Measurements from ENCODE around the gene MAPK12.
"Not testable (repeated sequence)": the region's sequence is repeated elsewhere in the genome, so short reads cannot be mapped to it uniquely, and the experiment has no call there.

The MAPK12 gene

DNA sequence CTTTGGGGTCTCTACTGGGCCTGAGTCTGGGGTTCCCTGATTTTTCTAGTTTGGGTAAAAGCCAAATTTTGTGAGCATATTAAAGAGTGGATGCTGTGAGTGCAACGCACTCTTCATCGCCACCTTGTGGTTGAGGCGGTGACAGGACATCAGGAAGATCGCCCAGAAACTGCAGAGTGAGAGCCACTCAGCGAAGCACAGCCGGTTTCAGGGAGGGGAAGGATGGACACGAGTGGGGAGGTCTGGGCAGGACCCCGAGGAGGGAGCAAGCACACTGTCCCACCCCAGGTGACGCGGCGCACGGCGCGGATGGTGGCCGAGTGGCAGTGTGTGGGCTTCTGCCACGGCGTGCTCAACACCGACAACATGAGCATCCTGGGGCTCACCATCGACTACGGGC is 51.6 kb downstream of the MAPK12 start:
- DNase-seq, result no peak

DNA sequence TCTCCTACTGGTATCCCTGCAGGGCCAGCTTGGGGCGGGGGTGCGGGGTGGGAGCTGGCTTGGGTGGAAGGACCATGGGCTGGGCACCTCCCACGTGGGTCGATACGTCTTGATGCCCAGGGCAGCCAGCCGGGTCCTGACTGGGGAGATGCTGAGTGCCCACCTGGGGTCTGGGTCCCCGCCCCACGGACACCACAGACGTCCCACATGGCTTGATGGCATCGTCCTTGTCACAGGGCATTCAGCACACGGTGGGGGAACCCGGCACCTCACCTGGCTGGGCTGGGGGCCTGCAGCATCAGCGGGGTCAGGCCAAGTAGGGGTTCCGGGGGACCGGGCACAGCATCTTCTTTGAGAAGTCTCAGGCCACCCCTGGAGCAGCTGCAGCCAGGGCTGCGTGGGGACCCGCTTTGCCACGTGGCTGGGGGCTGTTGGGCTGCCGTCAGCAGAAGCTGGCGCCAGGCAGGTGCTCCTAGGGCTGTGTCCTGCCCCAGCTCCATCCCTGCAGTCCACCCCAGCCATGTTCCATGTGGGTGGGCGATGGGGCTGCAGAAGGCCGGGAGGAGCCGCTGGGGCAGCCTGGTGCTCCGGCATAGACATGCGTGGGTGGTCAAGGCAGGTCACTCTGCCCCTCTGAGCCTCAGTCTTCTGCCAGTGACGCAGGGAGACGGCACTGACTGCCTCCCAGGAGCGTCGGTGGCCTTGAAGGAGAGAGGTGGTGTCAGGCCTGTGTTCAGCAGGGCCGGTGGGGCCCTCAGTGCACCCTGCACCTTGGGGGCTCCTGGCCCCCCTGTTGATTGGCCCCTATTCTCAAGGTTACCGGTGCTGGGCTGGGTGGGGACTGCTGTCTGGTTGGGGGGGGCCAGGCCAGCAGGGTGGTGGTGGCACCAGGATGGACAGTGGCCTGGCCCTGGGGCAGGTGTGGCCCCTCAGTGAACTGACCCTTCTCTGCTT is 52.3 kb downstream of the MAPK12 start:
- no peak for DNase-seq

DNA sequence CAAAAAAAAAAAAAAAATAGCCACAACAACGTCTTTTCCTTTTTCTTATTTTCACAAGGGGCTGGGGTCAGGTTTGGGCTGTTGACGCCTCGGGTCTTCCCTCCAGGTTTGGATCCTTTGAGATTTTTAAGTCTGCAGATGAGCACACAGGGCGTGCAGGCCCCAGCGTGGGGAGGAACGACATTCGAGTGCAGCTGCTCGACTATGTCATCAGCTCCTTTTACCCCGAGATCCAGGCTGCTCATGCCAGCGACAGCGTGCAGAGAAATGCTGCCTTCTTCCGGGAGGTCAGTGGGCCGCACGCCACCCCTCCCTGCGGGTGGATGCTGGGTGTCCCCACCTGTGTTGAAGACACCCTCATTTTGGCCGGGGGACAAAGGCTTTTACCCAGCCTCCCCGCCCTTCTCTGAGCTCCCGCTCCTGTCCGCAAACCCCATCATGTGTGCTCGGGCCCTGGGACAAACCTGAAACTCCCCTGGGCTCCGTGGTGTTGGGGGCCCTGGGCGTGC is 53.0 kb downstream of the MAPK12 start:
- DNase-seq, result no peak

DNA sequence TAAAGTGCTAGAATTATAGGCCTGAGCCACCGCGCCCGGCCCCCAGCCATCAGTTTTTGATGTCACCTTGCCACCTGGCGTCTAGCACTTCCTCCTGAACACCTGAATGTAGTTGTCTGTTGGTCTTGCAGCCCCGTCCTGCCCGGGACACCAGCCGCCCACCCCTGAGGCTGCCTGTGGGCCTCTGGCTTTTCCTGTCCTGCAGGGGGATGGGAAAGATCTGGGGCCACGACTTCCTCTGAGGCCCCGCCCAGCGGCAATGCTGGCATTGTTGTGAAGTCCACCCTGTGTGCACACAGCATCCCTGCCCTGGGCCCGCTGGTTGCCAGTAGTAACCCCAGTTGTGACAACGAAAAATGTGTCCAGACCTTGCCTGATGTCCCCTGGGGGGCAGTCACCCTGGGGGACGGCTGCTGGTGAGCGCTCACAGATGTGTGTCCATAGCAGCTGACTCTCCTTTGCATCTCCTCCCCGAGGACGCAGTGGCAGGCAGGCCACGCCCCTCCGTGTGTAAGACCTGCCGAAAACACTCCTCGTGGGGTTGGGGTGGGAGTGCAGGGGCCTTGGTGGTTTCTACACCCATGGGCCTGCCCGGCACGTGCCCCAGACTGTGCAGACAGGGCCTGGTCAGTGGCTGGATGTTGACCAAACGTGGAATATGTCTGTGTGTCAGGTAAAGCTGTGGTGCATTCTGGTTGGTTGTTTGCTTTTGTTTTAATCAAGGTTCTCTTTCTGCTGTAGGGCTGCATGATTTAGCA is 53.9 kb downstream of the MAPK12 start:
- no peak for DNase-seq

DNA sequence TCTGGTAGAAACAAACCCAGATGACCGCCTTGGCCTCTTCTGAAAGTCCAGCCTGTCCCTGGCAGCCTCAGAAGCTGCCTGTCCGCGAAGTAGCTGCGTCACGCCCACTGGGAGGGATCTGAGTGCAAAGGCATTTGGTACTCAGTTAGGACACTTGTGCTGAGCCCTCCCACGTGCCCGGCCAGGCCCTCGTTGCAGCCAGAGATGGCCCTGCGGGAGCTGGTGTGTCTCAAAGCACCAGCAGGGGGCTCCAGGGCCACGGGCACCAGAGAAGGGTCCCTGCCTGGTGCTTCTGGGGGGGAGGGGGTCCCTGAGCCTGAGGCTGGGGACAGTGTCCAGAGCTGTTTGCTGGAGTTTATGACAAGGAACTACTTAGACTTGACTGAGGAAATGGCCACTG is 54.9 kb downstream of the MAPK12 start:
- DNase-seq, result no peak

DNA sequence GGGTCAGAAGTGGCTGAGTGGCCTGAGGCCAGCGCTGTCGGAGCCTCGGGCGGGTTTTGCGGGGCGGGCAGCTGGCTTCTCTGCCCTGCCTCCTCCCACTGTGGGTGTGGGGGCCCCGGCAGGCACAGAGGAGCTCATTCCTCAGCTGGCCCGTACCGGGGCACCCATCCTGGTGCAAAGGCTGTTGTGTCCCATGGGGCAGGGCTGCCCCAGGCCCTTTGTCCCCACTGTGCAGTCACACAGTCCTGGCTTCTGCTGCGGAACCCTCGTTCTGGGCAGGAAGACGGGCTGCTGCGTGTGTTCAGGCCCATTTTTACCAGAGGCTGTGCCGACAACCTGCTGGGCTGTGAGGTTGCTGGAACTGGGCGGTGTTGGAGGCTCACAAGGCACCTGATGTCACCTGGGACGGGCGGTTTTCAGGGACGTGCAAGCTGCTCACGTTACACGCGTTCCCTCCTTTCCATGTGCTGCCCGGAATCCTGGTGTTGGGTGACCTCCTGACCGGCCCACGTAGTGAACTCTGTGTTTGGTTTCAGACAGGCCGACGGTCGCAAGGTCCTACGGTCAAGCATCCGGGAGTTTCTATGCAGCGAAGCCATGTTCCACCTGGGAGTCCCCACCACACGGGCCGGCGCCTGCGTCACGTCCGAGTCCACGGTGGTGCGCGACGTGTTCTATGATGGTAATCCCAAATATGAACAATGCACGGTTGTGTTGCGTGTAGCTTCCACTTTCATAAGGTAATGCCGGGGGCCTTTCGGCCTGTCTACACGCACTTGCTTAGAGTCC is 55.5 kb downstream of the MAPK12 start:
- DNase-seq, result no peak

DNA sequence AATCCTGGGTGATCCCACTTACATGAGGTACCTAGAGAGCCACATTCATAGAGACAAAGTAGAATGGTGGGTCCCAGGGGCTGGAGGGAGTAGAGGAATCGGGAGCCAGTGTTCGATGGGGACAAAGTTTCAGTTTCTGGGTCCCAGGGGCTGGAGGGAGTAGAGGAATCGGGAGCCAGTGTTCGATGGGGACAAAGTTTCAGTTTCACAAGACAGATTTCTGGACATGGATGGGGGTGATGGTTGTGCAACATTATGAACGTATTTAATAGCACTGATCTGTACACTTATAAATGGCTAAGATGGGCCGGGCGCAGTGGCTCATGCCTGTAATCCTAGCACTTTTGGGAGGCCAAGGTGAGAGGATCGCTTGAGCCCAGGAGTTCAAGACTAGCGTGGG is 56.5 kb downstream of the MAPK12 start:
- DNase-seq, result not testable (repeated sequence)

DNA sequence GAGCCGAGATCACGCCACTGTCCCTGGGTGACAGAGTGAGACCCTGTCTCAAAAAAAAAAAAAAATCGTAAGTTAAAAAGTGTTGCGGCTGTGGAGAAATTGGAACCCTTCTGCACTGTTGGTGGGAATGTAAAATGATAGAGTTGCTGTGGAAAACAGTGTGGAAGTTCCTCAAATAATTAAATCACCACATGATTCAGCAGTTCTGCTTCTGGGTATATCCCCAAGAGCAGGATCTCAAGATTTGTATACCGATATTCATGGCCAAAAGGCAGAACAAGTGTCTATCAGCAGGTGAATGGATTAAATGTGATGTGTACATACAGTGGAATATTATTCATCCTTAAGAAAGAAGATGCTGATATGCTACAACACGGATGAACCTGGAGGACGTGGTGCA is 56.9 kb downstream of the MAPK12 start:
- no peak for DNase-seq

DNA sequence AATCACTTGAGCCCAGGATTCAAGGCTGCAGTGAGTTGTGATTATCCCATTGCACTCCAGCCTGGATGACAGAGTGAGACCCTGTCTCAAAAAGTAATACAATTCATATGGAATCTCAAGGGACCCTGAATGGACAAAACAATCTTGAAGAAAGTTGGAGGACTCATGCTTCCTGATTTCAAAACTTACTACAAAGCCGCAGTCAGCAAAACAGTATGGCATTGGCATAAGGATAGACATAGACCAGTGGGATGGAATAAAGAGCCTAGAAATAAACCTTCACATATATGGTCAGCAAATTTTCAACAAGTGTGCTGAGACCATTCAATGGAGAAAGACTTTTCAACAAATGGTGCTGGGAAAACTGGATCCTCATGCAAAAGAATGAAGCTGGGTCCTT is 58.2 kb downstream of the MAPK12 start:
- DNase-seq, result no peak
